Activated CD4-positive, alpha-beta T cell treated with anti-CD3 and anti-CD28 coated beads for 48 hours (primary cell): ENCODE data around the gene PKLR.
A peak's percentile ranks its signal among the peaks of the same experiment; 100 is the strongest.
"Not testable (repeated sequence)": the region's sequence is repeated elsewhere in the genome, so short reads cannot be mapped to it uniquely, and the experiment has no call there.

Experiments used
- DNase-seq: peaks from one replicate; pipeline ENCODE4 v3.0.0-alpha.2; 2020

Gene PKLR

GRCh38 chr1:155301342-155301841 lies at the start of gene PKLR:
Gene PKLR, minus strand, starts transcription at chr1:155301438. Its CDS starts 43 bp downstream, at chr1:155301395.
- no peak for DNase-seq

GRCh38 chr1:155342842-155343241 lies 41.6 kb upstream of the PKLR start:
- no peak for DNase-seq

- DNase-seq = no peak
These were observed 38.4 kb upstream of the PKLR start for GRCh38 chr1:155339515-155340097.

- DNase-seq = no peak
These were observed 33.7 kb upstream of the PKLR start for GRCh38 chr1:155334962-155335361.

GRCh38 chr1:155329980-155330598 lies 28.9 kb upstream of the PKLR start:
- DNase-seq = no peak

GRCh38 chr1:155328856-155329255 lies 27.6 kb upstream of the PKLR start:
- DNase-seq = not testable (repeated sequence)

- no peak for DNase-seq
These were observed 26.7 kb upstream of the PKLR start for GRCh38 chr1:155327981-155328380.

- DNase-seq = no peak
These were observed 25.4 kb upstream of the PKLR start for GRCh38 chr1:155326631-155327037.

GRCh38 chr1:155326020-155326526 lies 24.8 kb upstream of the PKLR start:
- no peak for DNase-seq

GRCh38 chr1:155325603-155325893 lies 24.3 kb upstream of the PKLR start:
- DNase-seq = no peak

GRCh38 chr1:155324717-155325602 lies 23.7 kb upstream of the PKLR start:
- DNase-seq = no peak

GRCh38 chr1:155324037-155324716 lies 22.9 kb upstream of the PKLR start:
- peak; percentile 97 for DNase-seq

- peak; percentile 88 for DNase-seq
These were observed 22.4 kb upstream of the PKLR start for GRCh38 chr1:155323729-155324036.

GRCh38 chr1:155322953-155323728 lies 21.9 kb upstream of the PKLR start:
- DNase-seq = peak; percentile 91

- no peak for DNase-seq
These were observed 21.3 kb upstream of the PKLR start for GRCh38 chr1:155322571-155322952.

- no peak for DNase-seq
These were observed 20.6 kb upstream of the PKLR start for GRCh38 chr1:155321639-155322503.

GRCh38 chr1:155320661-155321617 lies 19.7 kb upstream of the PKLR start, which contains the start of gene RUSC1:
Gene RUSC1, plus strand, starts transcription at chr1:155320894. Its CDS starts 880 bp downstream, at chr1:155321774.
- DNase-seq = peak; percentile 85

- no peak for DNase-seq
These were observed 19.0 kb upstream of the PKLR start for GRCh38 chr1:155320252-155320651.

- DNase-seq = no peak
These were observed 18.3 kb upstream of the PKLR start for GRCh38 chr1:155319536-155319935.

GRCh38 chr1:155318082-155318481 lies 16.8 kb upstream of the PKLR start:
- DNase-seq = no peak
